RKO (cell line): ENCODE data around the gene CRMP1.

Experiments used
- DNase-seq: peaks from one replicate; pipeline ENCODE4 v3.0.0-alpha.2; 2016; ENCODE audit warnings: low spot score

CRMP1 gene

GRCh38 chr4:5795580-5795979, 97.3 kb downstream of the CRMP1 start:
- no peak for DNase-seq

GRCh38 chr4:5793514-5793913, 99.4 kb downstream of the CRMP1 start:
- DNase-seq, result no peak

DNA sequence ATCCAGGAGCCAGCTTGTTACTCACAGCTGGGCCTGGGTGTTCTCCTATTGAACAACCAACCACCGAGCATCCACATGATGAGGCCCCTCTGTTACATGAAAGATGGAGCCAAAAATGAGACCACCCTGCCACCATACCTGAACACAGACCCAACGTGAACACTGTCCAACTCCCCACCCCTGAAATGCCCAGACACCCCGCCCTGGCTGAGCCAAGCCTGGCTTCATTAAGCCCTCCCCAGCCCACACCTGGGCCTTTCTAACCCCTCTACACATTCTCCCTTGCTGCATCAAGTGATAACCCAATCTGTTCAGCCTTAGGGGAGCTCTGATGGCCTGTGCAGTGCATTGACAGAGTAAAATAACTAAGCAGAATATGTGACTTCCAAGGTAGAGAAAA, 101.2 kb downstream of the CRMP1 start:
- no peak for DNase-seq

DNA sequence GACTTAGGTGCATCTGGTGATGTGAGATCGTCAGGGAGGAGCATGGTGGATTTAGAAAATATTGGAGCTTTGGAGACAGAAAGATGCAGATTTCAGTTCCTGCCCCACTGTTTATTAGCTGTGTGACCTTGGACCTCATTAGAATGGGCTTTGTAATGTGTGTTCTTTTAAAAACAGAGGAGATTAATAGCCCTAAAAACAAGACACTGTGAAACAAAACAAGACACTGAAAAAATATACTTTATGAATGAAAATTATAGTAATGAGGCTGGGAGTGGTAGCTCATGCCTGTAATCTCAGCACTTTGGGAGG, 102.4 kb downstream of the CRMP1 start:
- no peak for DNase-seq

GRCh38 chr4:5789141-5789540, 103.7 kb downstream of the CRMP1 start:
- no peak for DNase-seq

DNA sequence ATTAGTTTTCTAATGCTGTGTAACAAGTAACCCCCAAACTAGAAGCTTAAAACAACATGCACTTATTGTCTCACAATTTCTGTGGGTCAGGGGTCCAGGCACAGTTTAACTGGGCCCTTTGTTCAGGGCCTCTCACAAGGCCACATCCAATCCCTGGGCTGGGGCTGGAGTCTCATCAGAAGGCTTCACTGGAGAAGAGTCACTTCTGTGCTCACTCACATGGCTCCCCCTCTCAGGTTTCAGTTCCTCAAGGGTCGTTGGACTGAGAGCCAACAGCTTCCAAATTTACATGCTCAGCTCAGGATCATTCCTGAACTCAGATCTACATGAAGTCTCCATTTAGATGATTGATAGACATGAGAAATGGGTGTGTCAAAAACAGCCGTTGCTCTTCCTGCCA, 104.7 kb downstream of the CRMP1 start:
- no peak for DNase-seq

DNA sequence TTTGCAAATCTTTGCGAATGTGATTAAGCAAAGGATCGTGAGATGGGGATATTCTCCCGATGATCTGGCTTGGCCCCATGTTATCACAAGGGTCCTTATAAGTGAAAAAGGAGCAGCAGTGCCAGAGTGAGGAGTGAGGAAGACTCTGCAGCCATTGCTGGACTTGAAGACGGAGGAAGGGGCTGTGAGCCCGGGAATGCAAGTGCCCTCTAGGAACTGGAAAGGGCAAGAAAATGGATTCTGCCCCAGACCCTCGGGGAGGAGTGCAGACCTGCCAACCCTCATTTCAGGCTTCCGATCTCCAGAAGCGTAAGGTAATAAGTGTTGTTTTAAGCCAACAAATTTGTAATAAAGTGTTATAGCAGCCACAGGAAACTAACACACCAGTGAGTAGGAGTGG, 105.6 kb downstream of the CRMP1 start:
- no peak for DNase-seq

- DNase-seq, result no peak
These were observed 106.8 kb downstream of the CRMP1 start for GRCh38 chr4:5785806-5786680.

DNA sequence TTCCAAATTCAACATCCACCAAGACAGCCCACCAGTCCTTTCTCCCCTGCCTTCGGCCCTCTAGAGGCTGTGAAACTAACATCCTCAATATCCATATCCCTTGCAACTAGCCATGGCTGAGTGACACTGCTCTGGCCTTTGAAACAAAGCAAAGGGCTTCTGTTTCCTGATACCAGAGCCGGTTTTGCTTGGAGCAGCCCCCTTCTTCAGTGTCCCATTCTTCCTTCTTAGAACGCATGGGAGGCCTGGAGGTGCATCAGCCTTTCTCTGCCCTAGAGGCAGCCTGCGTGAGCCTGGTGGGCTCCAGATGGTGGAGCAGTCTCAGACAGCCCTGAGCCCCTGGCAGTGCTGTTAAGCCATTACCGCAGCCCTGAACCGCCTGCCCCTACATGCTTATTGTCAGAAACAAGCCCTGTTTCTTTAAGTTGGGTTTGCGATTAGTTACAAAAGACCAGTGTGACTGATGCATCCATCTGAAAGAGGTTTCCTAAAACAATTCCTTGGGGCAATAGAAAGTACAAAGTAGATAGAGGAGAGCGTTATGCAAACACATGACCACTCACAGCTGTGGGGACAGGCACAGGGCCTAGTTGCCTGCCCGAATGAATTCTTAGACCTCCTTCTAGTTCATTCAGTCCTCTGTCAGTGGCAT, 107.8 kb downstream of the CRMP1 start:
- DNase-seq, result no peak

- no peak for DNase-seq
These were observed 108.9 kb downstream of the CRMP1 start for GRCh38 chr4:5784021-5784420.

DNA sequence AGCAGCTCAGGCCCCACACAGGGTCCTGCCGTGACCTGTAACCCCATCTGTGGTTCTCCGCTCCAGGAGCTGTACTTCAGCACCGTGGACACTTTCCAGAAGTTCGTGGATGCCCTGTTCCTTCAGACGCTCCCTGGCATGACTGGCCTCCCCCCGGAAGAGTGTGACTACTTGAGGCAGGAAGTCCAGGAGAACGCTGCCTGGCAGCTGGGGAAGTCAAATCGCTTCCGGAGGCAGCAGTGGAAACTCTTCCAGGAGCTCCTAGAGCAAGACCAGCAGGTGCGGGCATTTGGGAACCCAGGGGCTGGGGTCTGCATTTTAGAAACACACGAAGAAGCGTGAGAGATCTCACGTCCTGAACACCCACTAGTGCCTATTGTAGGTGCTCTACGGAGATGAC, 109.4 kb downstream of the CRMP1 start:
- no peak for DNase-seq

GRCh38 chr4:5782829-5783476, 109.9 kb downstream of the CRMP1 start:
- no peak for DNase-seq

DNA sequence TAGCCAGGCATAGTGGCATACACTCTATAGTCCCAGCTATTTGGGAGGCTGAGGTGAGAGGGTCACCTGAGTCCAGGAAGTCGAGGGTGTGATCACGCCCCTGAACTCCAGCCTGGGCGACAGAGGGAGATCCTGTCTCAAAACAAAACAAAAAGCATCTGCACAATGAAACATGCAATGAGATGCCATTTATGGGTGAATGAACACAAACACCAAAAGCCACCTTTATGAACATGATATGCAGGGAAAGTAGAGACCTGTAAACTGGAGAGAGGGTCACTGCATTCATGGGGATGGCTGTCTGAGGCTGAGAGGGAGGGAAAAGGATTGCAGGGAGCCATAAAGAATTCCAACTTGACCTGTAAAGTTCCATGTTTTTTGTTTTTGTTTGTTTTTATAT, 111.2 kb downstream of the CRMP1 start:
- DNase-seq, result no peak

DNA sequence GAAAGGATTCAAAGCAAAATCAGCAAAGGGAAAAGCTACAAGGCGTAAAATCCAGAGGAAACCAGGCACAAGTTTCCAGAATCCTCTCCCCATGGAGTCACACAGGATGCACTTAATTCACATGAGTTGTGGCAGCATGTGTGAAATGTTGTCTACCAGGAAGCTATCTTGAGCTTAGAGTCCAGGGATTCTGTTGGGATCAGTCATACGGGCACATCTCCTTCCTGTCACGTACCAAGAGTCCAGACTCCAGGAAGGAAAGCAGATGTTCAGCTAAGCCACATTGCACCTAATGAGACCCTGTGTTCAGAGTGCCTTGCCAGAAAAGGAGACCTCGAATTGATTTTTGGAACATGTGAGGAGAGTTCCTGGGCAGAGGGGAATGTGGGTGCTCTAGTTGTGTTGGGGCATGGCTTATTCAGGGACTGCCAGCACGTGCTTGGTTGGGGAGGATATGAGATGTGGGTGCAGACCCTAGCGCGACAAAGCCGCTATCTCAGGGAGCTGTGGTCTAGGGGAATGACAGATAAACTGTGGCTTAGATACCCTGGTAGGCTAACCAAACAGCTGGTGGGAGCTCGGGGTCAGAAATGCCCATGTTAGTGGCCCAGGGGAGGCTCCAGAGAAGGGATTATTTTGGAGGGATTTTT, 111.9 kb downstream of the CRMP1 start:
- DNase-seq, result no peak

GRCh38 chr4:5776510-5776909, 116.4 kb downstream of the CRMP1 start:
- DNase-seq, result no peak

- DNase-seq, result no peak
These were observed 118.4 kb downstream of the CRMP1 start for GRCh38 chr4:5774416-5775036.

DNA sequence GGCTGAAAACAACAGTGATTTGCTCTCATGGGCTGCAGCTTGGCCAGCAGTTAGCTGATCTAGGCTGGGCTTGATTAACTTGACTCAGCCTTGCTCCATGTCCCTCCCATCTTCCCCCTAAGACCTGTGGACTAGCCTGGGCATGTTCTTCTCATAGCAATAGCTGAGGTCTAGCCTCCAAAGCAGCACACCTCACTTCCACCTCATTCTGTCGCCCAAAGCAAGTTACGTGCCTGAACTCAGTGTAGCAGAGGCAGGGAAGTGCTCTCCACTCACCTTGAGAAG, 119.7 kb downstream of the CRMP1 start:
- DNase-seq, result no peak

GRCh38 chr4:5772528-5773270, 120.2 kb downstream of the CRMP1 start:
- DNase-seq, result no peak
